Calu3 (cell line): ENCODE measurements around the gene NHERF2. TPM values are rescaled to one million over a fixed set of nuclear protein-coding genes. Genes with fewer than 3 reads are reported as not detected.

ENCODE experiments used
- BruUV-seq: library from RNA; stranded (reverse); fragments of 400-500 nt; replicated peaks from 2 replicates; lab custom pipeline; 2021; lab: Mats Ljungman, UMichigan
- CTCF ChIA-PET: fragments of 300-600 bp; sonication (Branson Sonifier 250); formaldehyde crosslinking; loops from one replicate; lab custom pipeline; 2022; ENCODE audit warnings: antibody characterized with exemption; lab: Charles Lee
- DNase-seq: peaks from one replicate; pipeline ENCODE4 v3.0.0; 2022
- H3K27ac Mint-ChIP-seq: one replicate; pipeline ENCODE4 v1.8.0; 2022; ENCODE audit warnings: mixed read lengths; ENCODE audit not compliant: unreplicated experiment
- H3K27me3 Mint-ChIP-seq: one replicate; pipeline ENCODE4 v1.8.0; 2022; ENCODE audit warnings: mixed read lengths; ENCODE audit not compliant: unreplicated experiment
- H3K36me3 Mint-ChIP-seq: one replicate; pipeline ENCODE4 v1.8.0; 2022; ENCODE audit warnings: mild to moderate bottlenecking, moderate library complexity, mixed read lengths; ENCODE audit not compliant: insufficient read depth, unreplicated experiment
- H3K4me1 Mint-ChIP-seq: one replicate; pipeline ENCODE4 v1.8.0; 2022; ENCODE audit warnings: mild to moderate bottlenecking, low read depth, mixed read lengths; ENCODE audit not compliant: unreplicated experiment
- H3K4me3 Mint-ChIP-seq: one replicate; pipeline ENCODE4 v1.8.0; 2022; ENCODE audit warnings: mild to moderate bottlenecking, low read depth, moderate library complexity, mixed read lengths; ENCODE audit not compliant: unreplicated experiment
- H3K9me3 Mint-ChIP-seq: one replicate; pipeline ENCODE4 v1.8.0; 2022; ENCODE audit warnings: low read depth, mixed read lengths; ENCODE audit not compliant: unreplicated experiment
- intact Hi-C: fragments of 100-400 bp; cut with micrococcal nuclease; formaldehyde crosslinking; loops from one replicate; pipeline ENCODE4 v1.10.0; 2022; ENCODE audit not compliant: unreplicated experiment
- total RNA-seq: library from RNA; stranded (reverse); gene quantifications from 2 replicates; pipeline ENCODE4 v1.2.3, GENCODE V29; 2022
- TF ChIP-seq, protein P1 (sequence below): fragments of 200-600 bp; IDR thresholded peaks from one replicate; pipeline ENCODE4 v1.8.0; 2022; ENCODE audit warnings: antibody characterized with exemption; ENCODE audit not compliant: unreplicated experiment

Gene NHERF2
- total RNA-seq, 1 experiment from 2014 or later: 15.7 TPM

DNA sequence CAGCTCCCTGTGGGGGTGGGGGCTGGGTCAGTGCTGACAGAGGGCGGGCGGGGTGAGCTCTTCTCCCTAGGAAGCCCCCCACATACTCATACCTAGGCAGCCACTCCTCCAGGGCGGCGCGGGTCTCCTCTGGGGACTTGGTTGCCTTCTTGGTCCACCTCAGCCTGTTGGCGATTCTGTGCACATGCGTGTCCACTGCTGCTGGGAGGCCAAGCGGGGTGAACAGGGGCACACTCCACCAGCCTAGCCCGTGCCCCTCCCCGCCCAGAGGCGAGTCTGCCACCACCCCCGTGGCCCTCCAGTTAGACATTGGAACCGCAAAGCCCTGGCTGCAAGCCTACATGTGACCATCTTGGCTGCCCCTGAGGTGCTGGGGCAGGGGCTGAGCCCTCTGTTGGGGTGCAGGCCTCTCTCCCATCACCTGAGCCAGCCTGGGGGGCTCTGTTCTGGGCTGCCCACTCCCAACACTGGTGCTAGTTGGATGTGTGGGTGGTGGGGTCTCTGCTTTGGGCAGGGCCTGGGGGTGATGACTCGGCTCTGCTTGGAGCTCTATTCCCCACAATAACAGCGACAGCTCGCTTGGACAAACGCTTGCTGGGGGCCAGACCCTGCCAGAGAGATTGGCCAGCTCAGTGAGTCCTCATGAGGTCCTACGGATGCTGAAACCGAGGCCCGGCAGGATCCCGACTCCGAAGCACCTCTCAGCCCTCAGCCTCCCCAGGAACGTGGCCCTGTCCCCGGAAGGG lies 13.5 kb downstream of the NHERF2 start:
- H3K27ac Mint-ChIP-seq: no peak overlapping the region
- TF ChIP-seq, protein P1, sequence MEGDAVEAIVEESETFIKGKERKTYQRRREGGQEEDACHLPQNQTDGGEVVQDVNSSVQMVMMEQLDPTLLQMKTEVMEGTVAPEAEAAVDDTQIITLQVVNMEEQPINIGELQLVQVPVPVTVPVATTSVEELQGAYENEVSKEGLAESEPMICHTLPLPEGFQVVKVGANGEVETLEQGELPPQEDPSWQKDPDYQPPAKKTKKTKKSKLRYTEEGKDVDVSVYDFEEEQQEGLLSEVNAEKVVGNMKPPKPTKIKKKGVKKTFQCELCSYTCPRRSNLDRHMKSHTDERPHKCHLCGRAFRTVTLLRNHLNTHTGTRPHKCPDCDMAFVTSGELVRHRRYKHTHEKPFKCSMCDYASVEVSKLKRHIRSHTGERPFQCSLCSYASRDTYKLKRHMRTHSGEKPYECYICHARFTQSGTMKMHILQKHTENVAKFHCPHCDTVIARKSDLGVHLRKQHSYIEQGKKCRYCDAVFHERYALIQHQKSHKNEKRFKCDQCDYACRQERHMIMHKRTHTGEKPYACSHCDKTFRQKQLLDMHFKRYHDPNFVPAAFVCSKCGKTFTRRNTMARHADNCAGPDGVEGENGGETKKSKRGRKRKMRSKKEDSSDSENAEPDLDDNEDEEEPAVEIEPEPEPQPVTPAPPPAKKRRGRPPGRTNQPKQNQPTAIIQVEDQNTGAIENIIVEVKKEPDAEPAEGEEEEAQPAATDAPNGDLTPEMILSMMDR: no peak
- intact Hi-C loops: no loop called here
- no peaks in the 10 kb centered on the region for H3K27me3 Mint-ChIP-seq
- no peaks in the 10 kb centered on the region for H3K9me3 Mint-ChIP-seq
- no TSS peak for BruUV-seq
- H3K4me3 Mint-ChIP-seq: no peak overlapping the region
- DNase-seq: no peak
- peaks cover 40% of the 10 kb centered on the region for H3K36me3 Mint-ChIP-seq
- CTCF ChIA-PET: interaction anchor here (0.6 to 1.6 kb wide), 5 partner anchors 10 to 338 kb away, joined by 3 to 7 read pairs (median 6); no protein-coding TSS in a partner anchor
- peaks cover 23% of the 10 kb centered on the region for H3K4me1 Mint-ChIP-seq

GRCh38 chr16:2040787-2041522 lies 14.3 kb downstream of the NHERF2 start:
- no peaks in the 10 kb centered on the region for H3K27me3 Mint-ChIP-seq
- CTCF ChIA-PET: interaction anchor here (0.6 to 1.6 kb wide), 9 partner anchors 10 to 165 kb away, joined by 3 to 7 read pairs (median 4); partner anchors contain the start of gene MLST8
- intact Hi-C loops: no loop called here
- H3K4me3 Mint-ChIP-seq: no peak overlapping the region
- no peaks in the 10 kb centered on the region for H3K9me3 Mint-ChIP-seq
- no TSS peak for BruUV-seq
- peak overlapping the region; percentile 67 for H3K27ac Mint-ChIP-seq
- TF ChIP-seq, protein P1: no peak
- peaks cover 23% of the 10 kb centered on the region for H3K4me1 Mint-ChIP-seq
- peaks cover 40% of the 10 kb centered on the region for H3K36me3 Mint-ChIP-seq
- DNase-seq: peak; percentile 84

- CTCF ChIA-PET: interaction anchor here (0.6 kb wide), 1 partner anchor 155 kb away, joined by 3 read pairs; no protein-coding TSS in a partner anchor
These were observed 15.7 kb downstream of the NHERF2 start for GRCh38 chr16:2042171-2042985.

More at GRCh38 chr16:2042171-2042985, 15.7 kb downstream of the NHERF2 start:
- Mint-ChIP-seq H3K4me3 (no peak overlapping the region), H3K36me3 (peaks cover 38% of the 10 kb centered on the region), H3K4me1 (peaks cover 35% of the 10 kb centered on the region), H3K27me3 (no peaks in the 10 kb centered on the region), H3K9me3 (no peaks in the 10 kb centered on the region), H3K27ac (no peak overlapping the region)
- BruUV-seq: no TSS peak
- intact Hi-C loops: no loop called here
- no peak for DNase-seq
- TF ChIP-seq, protein P1: no peak
